Endometrium (tissue), 2 donors: ENCODE results near the gene RTBDN.
"Not testable (repeated sequence)": the region's sequence is repeated elsewhere in the genome, so short reads cannot be mapped to it uniquely, and the experiment has no call there.

ENCODE experiments used
- FAIRE-seq: peaks from 2 replicates; lab custom pipeline; 2012; peaks lifted over from hg19 to GRCh38; lab: Jason Lieb, UNC
- donor health status: control.
- donor health status: control.

RTBDN gene

GRCh38 chr19:12817810-12818209 is 16.6 kb downstream of the RTBDN start:
- FAIRE-seq, result not testable (repeated sequence)

GRCh38 chr19:12817188-12817587 is 17.2 kb downstream of the RTBDN start:
- not testable (repeated sequence) for FAIRE-seq

DNA sequence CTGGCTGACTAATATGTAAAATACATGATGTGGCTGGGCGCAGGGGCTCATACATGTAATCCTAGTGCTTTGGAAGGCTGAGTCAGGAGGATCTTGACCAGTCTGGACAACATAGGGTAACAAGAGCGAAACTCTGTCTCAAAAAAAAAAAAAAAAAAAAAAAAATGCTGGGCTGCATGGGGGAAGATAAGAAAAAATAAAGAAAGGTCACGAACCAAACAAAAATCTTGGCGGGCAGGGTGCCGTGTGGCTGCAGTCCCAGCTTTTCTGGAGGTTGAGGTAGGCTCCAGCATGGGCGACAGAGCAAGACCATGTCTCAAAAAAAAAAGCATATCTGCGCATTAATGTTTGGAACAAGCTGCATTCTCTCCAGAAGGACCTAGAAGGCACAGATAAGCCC is 19.3 kb downstream of the RTBDN start:
- FAIRE-seq, result no peak

DNA sequence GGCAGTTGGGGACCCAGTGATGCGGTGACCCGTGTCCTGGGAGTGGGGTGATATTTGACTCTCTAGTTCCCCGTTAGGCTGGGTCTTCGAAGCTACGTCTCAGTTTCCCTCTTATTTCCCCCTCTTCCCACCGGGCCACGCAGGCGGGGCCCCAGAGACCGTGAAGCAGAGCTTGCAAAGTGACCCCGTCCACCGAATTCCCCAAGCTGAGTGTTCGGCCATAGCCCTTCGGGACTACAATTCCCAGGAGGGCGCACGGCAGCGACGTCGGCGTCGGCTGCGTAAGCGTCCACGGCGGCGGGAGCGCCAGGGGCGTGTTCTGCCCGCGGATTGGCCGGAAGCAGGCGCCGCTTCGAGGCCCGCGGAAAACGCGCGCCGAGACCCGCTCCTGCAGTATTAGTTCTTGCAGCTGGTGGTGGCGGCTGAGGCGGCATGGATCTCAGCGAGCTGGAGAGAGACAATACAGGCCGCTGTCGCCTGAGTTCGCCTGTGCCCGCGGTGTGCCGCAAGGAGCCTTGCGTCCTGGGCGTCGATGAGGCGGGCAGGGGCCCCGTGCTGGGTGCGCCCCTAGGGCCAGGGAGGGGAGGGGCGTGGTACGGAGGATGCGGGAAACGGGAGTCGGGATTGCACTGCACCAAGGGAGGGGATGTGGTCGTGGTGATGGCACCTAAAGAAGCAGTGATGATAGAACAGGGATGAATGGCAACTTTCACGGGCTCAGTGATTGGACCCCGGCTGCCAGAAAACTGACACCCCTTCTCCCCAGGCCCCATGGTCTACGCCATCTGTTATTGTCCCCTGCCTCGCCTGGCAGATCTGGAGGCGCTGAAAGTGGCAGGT is 27.9 kb downstream of the RTBDN start, which contains the start of gene RNASEH2A:
Gene RNASEH2A (plus strand): TSS at position 343 of the 840 bp plus-strand sequence. CDS start 90 bp downstream, at position 433.
- FAIRE-seq, result no peak

GRCh38 chr19:12804051-12804450 is 30.3 kb downstream of the RTBDN start:
- FAIRE-seq, result no peak

DNA sequence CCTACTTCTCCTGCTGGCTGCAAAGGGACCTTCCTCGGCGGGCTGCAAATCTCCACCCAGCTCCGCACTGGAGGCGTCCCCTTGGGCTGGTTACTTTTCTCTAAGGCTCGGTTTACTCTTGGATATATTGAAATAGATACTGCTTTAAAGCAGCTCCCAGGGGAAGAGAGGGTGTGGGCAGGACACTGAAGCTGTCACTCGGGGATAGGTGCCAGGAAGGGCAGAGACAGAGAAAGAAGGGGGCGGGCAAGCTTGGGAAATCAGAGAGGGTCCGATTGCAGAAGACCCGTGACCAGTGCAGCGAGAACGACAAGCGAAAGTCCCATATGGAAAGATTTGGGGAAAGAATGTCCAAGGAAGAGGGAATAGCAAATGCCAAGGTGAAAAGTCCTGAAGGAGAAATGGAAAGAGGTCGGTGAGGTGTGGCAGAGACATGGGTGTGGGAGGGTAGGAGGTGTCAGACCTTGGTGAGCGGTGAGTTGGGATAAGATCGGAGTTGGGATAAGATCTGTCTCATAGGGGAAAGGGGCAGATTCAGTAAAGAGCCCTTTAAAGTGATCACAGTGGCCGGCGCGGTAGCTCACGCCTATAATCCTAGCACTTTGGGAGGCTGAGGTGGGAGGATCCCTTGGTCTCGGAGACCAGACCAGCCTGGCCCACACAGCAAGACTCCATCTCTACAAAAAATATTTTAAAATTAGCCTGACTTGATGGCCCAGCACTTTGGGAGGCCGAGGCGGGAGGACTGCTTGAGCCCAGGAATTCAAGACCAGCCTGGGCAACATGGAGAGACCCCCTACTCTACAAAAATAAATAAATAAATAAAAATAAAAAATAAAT is 31.9 kb downstream of the RTBDN start:
- FAIRE-seq, result no peak

GRCh38 chr19:12801466-12802266 is 32.7 kb downstream of the RTBDN start, which contains the start of the genes PRDX2 and THSD8:
PRDX2 (minus strand) TSS chr19:12801800; CDS start chr19:12801261, 539 bp downstream.
THSD8 (plus strand) TSS chr19:12802069; CDS start chr19:12802072, 3 bp downstream.
- no peak for FAIRE-seq

DNA sequence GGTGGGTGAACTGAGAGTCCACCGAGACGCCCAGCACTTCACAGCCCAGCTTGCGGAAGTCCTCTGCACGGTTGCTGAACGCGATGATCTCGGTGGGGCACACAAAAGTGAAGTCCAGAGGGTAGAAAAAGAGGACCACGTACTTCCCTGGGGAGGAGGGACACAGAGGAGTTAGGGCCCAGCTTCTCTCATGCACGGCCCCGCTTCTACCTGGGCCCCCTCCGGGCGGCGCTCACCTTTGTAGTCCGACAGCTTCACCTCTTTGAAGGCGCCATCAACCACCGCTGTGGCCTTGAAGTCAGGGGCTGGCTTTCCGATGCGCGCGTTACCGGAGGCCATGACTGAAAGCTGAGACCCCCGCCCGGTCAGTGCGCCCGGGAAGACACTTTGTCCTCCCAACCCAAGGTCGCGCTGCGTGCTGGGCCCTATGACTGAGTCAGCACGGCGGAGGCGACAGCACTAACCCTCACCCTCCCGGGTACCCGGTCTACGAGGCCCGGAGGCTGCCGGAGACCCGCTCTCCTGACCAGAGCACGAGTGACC is 33.4 kb downstream of the RTBDN start:
- no peak for FAIRE-seq

DNA sequence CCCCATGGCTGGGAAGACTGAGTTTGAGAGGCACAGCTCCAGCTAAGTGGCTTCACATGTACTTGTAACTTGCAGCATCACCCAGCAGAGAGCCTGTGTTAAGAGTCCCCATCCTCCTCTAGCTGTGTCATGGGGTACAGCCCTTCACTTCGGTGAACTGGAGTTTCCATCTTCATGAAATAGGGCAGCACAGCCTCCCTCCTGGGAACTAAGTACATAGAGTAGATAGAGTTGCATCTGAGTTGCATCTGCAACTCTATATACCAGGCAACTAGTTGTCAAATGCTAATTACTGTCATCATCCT is 34.0 kb downstream of the RTBDN start:
- FAIRE-seq, result no peak

DNA sequence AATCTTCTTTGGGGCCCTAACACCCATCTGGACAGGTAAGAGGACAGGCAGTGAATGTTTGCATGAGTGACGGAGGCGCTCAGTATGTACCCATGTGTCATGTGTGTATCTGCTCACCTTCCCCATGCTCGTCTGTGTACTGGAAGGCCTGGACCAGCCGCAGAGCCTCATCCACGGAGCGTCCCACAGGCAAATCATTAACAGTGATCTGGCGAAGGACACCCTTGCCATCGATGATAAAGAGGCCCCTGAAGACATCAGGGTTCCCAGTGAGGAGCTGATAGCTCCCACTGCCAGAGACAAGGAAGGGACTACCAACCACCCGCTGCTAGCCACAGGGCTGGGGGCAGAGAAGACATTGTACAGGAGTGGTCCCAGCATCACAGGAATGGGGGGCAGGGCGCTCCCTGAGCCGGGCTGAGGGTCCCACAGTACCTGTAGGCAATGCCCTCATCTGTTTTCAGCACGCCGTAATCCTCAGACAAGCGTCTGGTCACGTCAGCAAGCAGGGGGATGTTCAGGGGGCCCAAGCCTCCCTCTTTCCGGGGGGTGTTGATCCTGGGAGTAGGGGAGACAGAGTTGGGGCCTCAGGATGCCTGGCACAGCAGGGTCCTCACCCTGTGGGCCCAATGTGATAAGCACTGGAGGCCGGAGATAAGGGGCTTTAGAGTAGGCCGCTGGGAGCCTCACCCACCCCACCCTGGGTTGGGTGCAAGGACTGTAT is 34.5 kb downstream of the RTBDN start:
- no peak for FAIRE-seq

GRCh38 chr19:12797607-12798006 is 36.8 kb downstream of the RTBDN start:
- FAIRE-seq, result not testable (repeated sequence)

- FAIRE-seq, result no peak
Measured at GRCh38 chr19:12797141-12797587, 37.2 kb downstream of the RTBDN start.

GRCh38 chr19:12796146-12797071 is 38.0 kb downstream of the RTBDN start:
- FAIRE-seq, result no peak

- no peak for FAIRE-seq
Measured at GRCh38 chr19:12794971-12795381, 39.4 kb downstream of the RTBDN start.

- FAIRE-seq, result no peak
Measured at GRCh38 chr19:12794196-12794941, 40.0 kb downstream of the RTBDN start.

GRCh38 chr19:12793290-12794195 is 40.8 kb downstream of the RTBDN start:
- FAIRE-seq, result no peak

DNA sequence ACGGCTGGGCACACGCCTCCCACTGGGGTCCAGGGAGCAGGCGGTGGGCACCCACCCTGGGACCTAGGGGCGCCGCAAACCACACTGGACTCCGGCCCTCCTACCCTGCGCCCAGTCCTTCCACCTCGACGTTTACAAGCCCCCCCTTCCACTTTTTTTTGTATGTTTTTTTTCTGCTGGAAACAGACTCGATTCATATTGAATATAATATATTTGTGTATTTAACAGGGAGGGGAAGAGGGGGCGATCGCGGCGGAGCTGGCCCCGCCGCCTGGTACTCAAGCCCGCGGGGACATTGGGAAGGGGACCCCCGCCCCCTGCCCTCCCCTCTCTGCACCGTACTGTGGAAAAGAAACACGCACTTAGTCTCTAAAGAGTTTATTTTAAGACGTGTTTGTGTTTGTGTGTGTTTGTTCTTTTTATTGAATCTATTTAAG is 41.5 kb downstream of the RTBDN start:
- FAIRE-seq, result no peak
